ENCODE measurements around the gene PEPD.

Gene PEPD

DNA sequence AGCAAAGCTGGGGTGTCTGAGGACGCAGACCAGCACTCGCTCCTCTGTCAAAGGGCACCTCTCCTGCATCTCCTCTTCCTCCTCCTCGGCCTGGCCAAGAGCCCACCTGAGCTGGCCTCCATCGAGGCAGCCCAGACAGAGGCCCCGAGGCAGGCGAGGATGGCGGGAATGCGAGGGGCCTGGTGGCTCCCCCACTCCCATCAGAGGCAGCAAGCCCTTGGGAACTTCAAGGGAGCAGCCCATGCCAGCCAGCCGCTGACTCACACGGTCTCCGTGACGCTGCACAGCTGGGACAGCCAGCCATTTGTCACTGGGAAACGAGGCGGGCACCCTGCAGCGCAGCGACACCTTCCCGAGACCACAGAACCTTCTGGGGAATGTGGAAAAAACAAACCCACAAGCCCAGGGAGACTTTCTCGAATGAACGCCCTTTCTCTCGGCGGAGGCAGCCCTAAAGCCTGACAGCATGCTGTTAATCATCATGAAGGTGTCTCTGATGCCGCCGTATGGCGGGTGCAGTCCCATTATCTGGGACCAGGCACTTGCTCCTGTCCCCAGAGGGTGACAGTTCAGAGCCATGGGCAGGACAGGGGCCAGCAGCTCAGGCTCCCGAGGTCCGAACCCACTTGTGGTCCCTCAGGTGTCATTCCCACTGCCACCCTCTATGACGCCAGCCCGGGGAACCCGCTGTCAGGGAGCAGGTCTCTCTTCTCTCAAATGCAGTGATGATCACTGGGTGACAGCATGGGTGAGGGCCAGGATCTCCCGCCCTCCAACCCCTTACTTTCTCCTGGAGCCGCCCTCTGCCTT is 53.0 kb downstream of the PEPD start:
- H3K27ac ChIP-seq (replicated peaks), result no peak overlapping the region
- no peaks in the 10 kb centered on the region for H3K27me3 ChIP-seq (ENCODE audit: insufficient read depth, poor library complexity, severe bottlenecking)
- H3K4me3 ChIP-seq (replicated peaks; ENCODE audit: insufficient read depth, low read length), result no peak overlapping the region
- no peak for DNase-seq (ENCODE audit: low read depth in 1 of 2, low spot score in 1 of 2)
- TF ChIP-seq POLR2AphosphoS5 (IDR thresholded peaks at IDR 0.05; ENCODE audit: low read depth), result no peak
- no peak for TF ChIP-seq CTCF (IDR thresholded peaks at IDR 0.05; ENCODE audit: insufficient read depth, low read length)
- TF ChIP-seq GABPA (IDR thresholded peaks at IDR 0.05; ENCODE audit: low read depth), result no peak
- TF ChIP-seq SPI1 (IDR thresholded peaks at IDR 0.05; ENCODE audit: borderline replicate concordance, low read depth), result no peak
- TF ChIP-seq, protein P1, sequence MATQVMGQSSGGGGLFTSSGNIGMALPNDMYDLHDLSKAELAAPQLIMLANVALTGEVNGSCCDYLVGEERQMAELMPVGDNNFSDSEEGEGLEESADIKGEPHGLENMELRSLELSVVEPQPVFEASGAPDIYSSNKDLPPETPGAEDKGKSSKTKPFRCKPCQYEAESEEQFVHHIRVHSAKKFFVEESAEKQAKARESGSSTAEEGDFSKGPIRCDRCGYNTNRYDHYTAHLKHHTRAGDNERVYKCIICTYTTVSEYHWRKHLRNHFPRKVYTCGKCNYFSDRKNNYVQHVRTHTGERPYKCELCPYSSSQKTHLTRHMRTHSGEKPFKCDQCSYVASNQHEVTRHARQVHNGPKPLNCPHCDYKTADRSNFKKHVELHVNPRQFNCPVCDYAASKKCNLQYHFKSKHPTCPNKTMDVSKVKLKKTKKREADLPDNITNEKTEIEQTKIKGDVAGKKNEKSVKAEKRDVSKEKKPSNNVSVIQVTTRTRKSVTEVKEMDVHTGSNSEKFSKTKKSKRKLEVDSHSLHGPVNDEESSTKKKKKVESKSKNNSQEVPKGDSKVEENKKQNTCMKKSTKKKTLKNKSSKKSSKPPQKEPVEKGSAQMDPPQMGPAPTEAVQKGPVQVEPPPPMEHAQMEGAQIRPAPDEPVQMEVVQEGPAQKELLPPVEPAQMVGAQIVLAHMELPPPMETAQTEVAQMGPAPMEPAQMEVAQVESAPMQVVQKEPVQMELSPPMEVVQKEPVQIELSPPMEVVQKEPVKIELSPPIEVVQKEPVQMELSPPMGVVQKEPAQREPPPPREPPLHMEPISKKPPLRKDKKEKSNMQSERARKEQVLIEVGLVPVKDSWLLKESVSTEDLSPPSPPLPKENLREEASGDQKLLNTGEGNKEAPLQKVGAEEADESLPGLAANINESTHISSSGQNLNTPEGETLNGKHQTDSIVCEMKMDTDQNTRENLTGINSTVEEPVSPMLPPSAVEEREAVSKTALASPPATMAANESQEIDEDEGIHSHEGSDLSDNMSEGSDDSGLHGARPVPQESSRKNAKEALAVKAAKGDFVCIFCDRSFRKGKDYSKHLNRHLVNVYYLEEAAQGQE (IDR thresholded peaks at IDR 0.05; ENCODE audit: insufficient replicate concordance, low read depth), result no peak

- Histone ChIP-seq H3K27me3 (ENCODE audit: insufficient read depth, poor library complexity, severe bottlenecking) (no peaks in the 10 kb centered on the region), H3K4me3 (replicated peaks; ENCODE audit: insufficient read depth, low read length) (no peak overlapping the region), H3K27ac (replicated peaks) (no peak overlapping the region)
- TF ChIP-seq SPI1 (IDR thresholded peaks at IDR 0.05; ENCODE audit: borderline replicate concordance, low read depth), result no peak
- TF ChIP-seq CTCF (IDR thresholded peaks at IDR 0.05; ENCODE audit: insufficient read depth, low read length), result no peak
- no peak for TF ChIP-seq POLR2AphosphoS5 (IDR thresholded peaks at IDR 0.05; ENCODE audit: low read depth)
- TF ChIP-seq, protein P1 (IDR thresholded peaks at IDR 0.05; ENCODE audit: insufficient replicate concordance, low read depth), result no peak
- no peak for TF ChIP-seq GABPA (IDR thresholded peaks at IDR 0.05; ENCODE audit: low read depth)
- no peak for DNase-seq (ENCODE audit: low read depth in 1 of 2, low spot score in 1 of 2)
These were observed 53.7 kb downstream of the PEPD start for GRCh38 chr19:33467851-33468250.

- no peaks in the 10 kb centered on the region for H3K27me3 ChIP-seq (ENCODE audit: insufficient read depth, poor library complexity, severe bottlenecking)
- TF ChIP-seq POLR2AphosphoS5 (IDR thresholded peaks at IDR 0.05; ENCODE audit: low read depth) (no peak), SPI1 (IDR thresholded peaks at IDR 0.05; ENCODE audit: borderline replicate concordance, low read depth) (no peak), CTCF (IDR thresholded peaks at IDR 0.05; ENCODE audit: insufficient read depth, low read length) (no peak), GABPA (IDR thresholded peaks at IDR 0.05; ENCODE audit: low read depth) (no peak)
- TF ChIP-seq, protein P1 (IDR thresholded peaks at IDR 0.05; ENCODE audit: insufficient replicate concordance, low read depth), result no peak
- no peak overlapping the region for H3K4me3 ChIP-seq (replicated peaks; ENCODE audit: insufficient read depth, low read length)
- H3K27ac ChIP-seq (replicated peaks), result no peak overlapping the region
- DNase-seq (ENCODE audit: low read depth in 1 of 2, low spot score in 1 of 2), result no peak
These were observed 55.8 kb downstream of the PEPD start for GRCh38 chr19:33465834-33466233.

Data from HL-60 (cell line).